Camera-type eye (tissue), 1 donor: ENCODE data around the gene AP5S1. TPM values are rescaled to one million over a fixed set of nuclear protein-coding genes. Genes with fewer than 3 reads are reported as not detected.

Source experiments
- total RNA-seq: library from RNA; depleted of rRNA; stranded (reverse); fragments of >200 nt; gene quantifications from one replicate; pipeline ENCODE4 v1.2.3, GENCODE V29; 2014

The AP5S1 gene, protein sequence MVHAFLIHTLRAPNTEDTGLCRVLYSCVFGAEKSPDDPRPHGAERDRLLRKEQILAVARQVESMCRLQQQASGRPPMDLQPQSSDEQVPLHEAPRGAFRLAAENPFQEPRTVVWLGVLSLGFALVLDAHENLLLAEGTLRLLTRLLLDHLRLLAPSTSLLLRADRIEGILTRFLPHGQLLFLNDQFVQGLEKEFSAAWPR
- 18.4 TPM for total RNA-seq

DNA sequence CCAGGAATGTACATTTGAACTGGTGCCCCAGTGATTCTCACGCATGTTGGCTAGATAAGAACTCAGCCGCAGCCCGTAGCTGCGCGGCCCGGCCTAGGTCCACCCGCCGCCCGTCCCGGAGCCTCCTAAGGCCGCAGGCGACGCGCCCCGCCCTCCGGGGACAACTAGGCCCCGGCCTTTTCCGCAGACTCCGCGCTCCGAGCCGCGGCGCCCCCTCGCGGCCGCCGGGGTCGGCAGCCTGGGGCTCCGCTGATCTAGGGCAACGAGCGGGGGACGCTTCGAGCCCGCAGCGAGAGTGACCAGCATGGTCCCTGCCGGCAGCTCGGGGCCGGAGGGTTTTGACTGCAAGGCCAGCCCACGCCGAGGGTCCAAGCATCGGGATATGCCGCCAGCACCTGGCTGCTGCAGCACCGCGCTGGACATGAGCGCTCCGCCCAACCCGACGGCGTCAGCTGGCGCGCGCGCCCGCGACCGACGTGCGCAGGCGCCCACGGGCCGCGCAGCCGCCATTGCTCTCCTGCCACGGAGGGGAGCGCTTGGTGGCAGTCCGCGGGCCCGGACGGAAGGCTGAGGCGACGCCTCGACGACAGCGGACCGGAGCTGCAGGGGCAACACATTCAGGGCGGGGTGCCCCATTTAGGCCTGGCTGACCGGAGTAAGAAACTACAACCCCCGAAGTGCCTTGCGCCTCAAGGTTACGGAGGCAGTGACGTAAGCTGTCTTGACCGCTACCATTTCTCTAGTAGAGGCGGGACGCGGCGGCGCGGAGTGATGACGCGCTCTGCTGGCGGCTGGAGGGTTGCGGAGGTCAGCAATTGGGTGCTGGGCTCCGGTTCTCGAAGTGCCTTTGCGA lies at the start of gene AP5S1:
Gene AP5S1 (plus strand): TSS at position 500 of the 853 bp plus-strand sequence. CDS start 1,571 bp downstream, outside the sequence.

DNA sequence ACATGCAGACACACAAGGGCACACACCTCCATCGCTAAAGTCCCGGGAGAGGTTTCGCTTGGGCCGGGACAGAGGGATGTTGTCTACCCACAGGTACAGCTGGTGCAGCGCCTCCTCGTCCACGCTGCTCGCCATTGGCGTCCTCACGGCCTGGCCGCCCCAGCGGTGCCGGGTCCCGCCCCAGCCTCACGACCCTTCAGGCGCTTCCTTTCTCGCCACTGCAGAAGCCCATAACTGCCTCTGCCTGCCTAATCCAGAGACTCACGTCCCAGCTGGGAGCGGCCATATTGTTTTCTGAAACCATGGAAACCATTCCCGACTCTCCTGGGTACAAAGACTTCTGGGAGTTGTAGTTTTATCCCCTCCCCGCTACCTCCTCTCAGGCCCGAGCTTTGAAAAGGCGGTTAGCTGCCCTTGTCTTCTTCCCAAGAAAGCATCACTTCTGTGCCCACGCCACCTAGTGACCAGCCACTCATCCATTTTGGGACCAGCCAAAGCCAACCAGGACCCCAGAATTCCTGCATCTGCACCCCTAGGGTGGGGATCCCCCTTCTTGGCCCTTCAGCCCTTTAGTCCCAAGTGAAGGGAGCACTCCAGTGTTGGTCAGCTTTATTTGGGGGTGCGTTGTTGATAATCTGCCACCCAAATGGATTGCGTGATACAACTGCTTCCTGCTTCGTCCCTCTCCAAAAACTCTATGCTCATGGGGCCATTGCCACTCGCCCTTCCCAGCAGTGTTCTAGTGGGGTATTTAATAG lies 39.0 kb upstream of the AP5S1 start, which contains the start of gene SPEF1:
Gene SPEF1 (minus strand): TSS at position 296 of the 758 bp plus-strand sequence. CDS start 161 bp downstream, at position 135.

DNA sequence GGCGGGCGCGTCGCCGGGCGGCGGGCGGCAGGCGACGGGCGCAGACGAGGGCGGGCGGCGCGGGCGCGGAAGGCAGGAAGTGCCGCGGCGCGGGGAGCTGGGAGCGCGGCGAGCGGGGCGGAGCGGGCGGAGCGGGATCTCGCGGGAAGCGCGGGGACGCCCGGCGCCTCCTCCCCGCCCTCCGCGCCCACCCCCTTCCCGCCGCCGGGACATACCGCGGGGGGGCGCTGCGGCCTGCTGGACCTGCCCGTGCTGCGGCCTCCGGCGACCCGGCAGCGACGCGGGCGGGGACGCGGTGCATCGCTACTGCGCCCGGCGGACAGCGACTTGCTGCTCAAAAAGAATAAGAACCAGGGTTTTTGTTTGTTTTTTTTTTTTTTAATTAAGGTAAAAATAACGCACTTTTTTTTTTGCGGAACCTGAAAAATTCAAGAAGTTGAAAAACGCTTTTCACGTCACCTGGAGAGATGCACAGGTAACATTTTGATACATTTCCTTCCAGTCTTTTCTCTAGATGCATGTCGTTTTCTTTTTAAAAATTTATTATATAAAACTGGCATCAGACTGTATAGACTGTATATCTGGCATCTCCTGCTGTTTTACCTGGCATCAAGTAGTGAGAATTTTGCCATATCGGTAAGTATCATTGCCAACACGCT lies 33.6 kb upstream of the AP5S1 start, which contains the start of gene CENPB:
Gene CENPB (minus strand): TSS at position 76 of the 659 bp plus-strand sequence. CDS start 257 bp downstream, outside the sequence.

DNA sequence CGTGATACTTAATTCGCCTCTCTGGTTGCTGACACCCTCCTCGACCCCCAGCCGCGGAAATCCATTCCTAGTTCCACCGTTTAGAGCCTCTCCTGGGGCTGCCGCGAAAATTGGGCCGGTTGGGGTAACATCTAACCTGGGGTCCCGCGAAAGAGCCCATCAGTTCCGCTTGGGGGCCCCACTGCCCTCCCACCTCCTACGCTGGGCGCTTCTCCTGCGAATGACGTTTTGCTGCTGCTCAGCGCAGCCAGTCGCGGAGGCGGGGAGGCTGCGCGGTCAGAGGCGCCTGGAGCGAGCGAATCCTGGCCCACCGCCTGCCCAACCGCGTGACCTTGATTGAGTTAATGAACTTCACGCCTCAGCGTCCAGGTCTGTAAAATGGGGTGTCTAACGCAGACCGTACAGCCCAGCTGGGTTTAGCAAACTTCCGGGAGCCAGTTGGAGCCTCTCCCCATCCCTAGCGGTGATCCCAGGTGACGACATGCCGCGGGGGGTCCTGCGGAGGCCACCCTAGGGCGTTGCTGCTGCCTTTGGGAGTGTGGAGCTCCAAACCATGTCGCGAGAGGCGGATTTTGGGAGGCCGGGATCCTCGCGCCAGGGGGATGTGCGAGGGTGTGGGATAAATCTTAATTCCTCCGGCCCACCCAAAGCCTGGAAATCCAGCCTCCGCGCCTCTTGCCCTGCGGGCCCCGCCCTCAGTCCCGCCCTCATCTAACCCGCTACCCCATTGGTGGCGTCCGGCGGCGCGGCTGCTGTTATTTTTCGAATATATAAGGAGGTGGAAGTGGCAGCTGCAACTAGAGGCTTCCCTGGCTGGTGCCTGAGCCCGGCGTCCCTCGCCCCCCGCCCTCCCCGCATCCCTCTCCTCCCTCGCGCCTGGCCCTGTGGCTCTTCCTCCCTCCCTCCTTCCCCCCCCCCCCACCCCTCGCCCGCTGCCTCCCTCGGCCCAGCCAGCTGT lies 24.6 kb upstream of the AP5S1 start, which contains the start of gene CDC25B:
Gene CDC25B (plus strand): TSS at position 800 of the 958 bp plus-strand sequence. CDS start 222 bp downstream, outside the sequence.

DNA sequence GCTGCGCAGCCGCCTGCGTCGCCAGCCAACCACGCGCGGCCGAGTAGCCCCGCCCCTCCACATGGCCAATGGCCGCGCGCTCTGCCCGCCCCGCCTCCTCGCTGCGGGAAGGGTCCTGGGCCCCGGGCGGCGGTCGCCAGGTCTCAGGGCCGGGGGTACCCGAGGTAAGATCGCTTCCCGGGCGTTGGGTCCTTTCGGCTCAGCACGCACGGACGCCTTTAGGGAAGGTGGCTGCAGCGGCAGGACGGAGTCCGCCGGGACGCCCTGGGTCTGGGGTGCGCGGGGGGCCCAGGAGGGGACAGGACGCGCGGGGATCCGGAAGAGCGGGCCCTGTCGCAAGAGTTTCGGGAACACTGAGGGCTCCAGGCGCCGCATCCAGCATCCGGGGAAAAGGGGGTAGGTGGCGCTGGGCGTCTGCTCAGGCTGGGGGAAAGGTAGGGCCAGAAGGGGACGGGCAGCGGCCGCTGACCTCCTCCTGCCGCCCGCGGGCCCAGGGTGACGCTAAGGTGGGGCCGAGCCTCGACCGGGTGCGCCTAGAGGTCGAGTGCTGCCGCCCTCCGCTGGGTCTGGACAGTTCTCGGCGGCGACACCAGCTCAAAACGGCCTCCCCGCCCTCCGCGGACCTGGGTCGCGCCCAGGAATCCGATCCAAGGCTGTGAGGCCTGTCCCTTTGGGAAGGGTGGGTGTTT lies 26.5 kb downstream of the AP5S1 start, which contains the start of gene MAVS:
Gene MAVS (plus strand): TSS at position 95 of the 689 bp plus-strand sequence. CDS start 7,791 bp downstream, outside the sequence.

Other genes starting within 250 kb of the AP5S1 start
- not detected for gene GFRA4, start 157.1 kb upstream of the AP5S1 start, total RNA-seq
- 42.6 TPM for gene ADAM33, start 138.5 kb upstream of the AP5S1 start, total RNA-seq
- gene SIGLEC1, start 107.9 kb upstream of the AP5S1 start, total RNA-seq: 3.1 TPM
- gene HSPA12B, start 87.9 kb upstream of the AP5S1 start, total RNA-seq: 17.8 TPM
- gene ADISSP, start 52.8 kb upstream of the AP5S1 start, total RNA-seq: 8.1 TPM
- 1.1 TPM for gene SPEF1, start 39.1 kb upstream of the AP5S1 start, total RNA-seq
- gene CENPB, start 33.8 kb upstream of the AP5S1 start, total RNA-seq: 44.0 TPM
- 35.2 TPM for gene CDC25B, start 24.2 kb upstream of the AP5S1 start, total RNA-seq
- gene MAVS, start 26.3 kb downstream of the AP5S1 start, total RNA-seq: 18.5 TPM
- gene PANK2, start 68.8 kb downstream of the AP5S1 start, total RNA-seq: 65.5 TPM
- gene RNF24, start 195.0 kb downstream of the AP5S1 start, total RNA-seq: 18.6 TPM